MCF 10A (cell line): ENCODE results near the gene PAK3. TPM values are rescaled to one million over a fixed set of nuclear protein-coding genes. Genes with fewer than 3 reads are reported as not detected.

Experiments used
- BruUV-seq: library from RNA; stranded (reverse); fragments of 400-500 nt; replicated peaks from 2 replicates; lab custom pipeline; 2021; lab: Mats Ljungman, UMichigan
- CTCF ChIA-PET: fragments of 300-600 bp; sonication (Branson Sonifier 250); formaldehyde crosslinking; extraction: SDS; loops from one replicate; lab custom pipeline; 2021; ENCODE audit warnings: antibody characterized with exemption, inconsistent platforms; lab: Yijun Ruan, JAX
- POLR2A ChIA-PET: fragments of 300-600, 350-650 bp; sonication (Branson Sonifier 250); formaldehyde crosslinking; extraction: SDS; loops from one replicate; lab custom pipeline; 2020; ENCODE audit warnings: antibody characterized with exemption, inconsistent platforms; lab: Yijun Ruan, JAX
- DNase-seq: peaks from one replicate; pipeline ENCODE4 v3.0.0-alpha.2; 2018; ENCODE audit not compliant: unreplicated experiment
- H3K27ac Mint-ChIP-seq: one replicate; pipeline ENCODE4 v1.8.0; 2022; ENCODE audit warnings: mild to moderate bottlenecking, low read depth, mixed read lengths; ENCODE audit not compliant: unreplicated experiment
- H3K27me3 Mint-ChIP-seq: one replicate; pipeline ENCODE4 v1.8.0; 2022; ENCODE audit warnings: mixed read lengths; ENCODE audit not compliant: insufficient read depth, unreplicated experiment
- H3K36me3 Mint-ChIP-seq: one replicate; pipeline ENCODE4 v1.8.0; 2022; ENCODE audit warnings: mild to moderate bottlenecking, moderate library complexity, mixed read lengths; ENCODE audit not compliant: insufficient read depth, unreplicated experiment
- H3K4me1 Mint-ChIP-seq: one replicate; pipeline ENCODE4 v1.8.0; 2022; ENCODE audit warnings: mixed read lengths; ENCODE audit not compliant: insufficient read depth, unreplicated experiment
- H3K4me3 Mint-ChIP-seq: one replicate; pipeline ENCODE4 v1.8.0; 2022; ENCODE audit warnings: mild to moderate bottlenecking, moderate library complexity, mixed read lengths; ENCODE audit not compliant: unreplicated experiment
- H3K9me3 Mint-ChIP-seq: one replicate; pipeline ENCODE4 v1.8.0; 2022; ENCODE audit warnings: mixed read lengths; ENCODE audit not compliant: unreplicated experiment
- CTCF ChIP-seq: fragments of 200-600 bp; IDR thresholded peaks from one replicate; pipeline ENCODE4 v1.8.0; 2022; ENCODE audit warnings: antibody characterized with exemption, mild to moderate bottlenecking; ENCODE audit not compliant: unreplicated experiment
- intact Hi-C: fragments of 100-400 bp; cut with micrococcal nuclease; formaldehyde crosslinking; loops from 2 replicates; pipeline ENCODE4 v1.14.1; 2022
- total RNA-seq: library from RNA; stranded (reverse); gene quantifications from 2 replicates; pipeline ENCODE4 v1.2.3, GENCODE V29; 2022

Gene PAK3
- total RNA-seq, 1 experiment from 2014 or later = 8.5 TPM

- no TSS peak for BruUV-seq
- TF ChIP-seq CTCF = no peak
- POLR2A ChIA-PET = no interaction called here
- Mint-ChIP-seq H3K4me3 (no peak overlapping the region), H3K9me3 (no peaks in the 10 kb centered on the region), H3K27me3 (peaks cover 79% of the 10 kb centered on the region), H3K36me3 (peaks cover 25% of the 10 kb centered on the region), H3K4me1 (no peaks in the 10 kb centered on the region), H3K27ac (no peak overlapping the region)
- intact Hi-C loops = no loop called here
- CTCF ChIA-PET = interaction anchor here (0.7 kb wide), 1 partner anchor 89 kb away, joined by 3 read pairs; no protein-coding TSS in a partner anchor
- no peak for DNase-seq
These were observed 28.4 kb downstream of the PAK3 start for GRCh38 chrX:111124418-111124817.

GRCh38 chrX:111127038-111127437 lies 31.0 kb downstream of the PAK3 start:
- peaks cover 61% of the 10 kb centered on the region for H3K27me3 Mint-ChIP-seq
- no TSS peak for BruUV-seq
- H3K9me3 Mint-ChIP-seq = no peaks in the 10 kb centered on the region
- no peak for DNase-seq
- intact Hi-C loops = no loop called here
- no peaks in the 10 kb centered on the region for H3K4me1 Mint-ChIP-seq
- TF ChIP-seq CTCF = no peak
- CTCF ChIA-PET = no interaction called here
- peaks cover 19% of the 10 kb centered on the region for H3K36me3 Mint-ChIP-seq
- POLR2A ChIA-PET = interaction anchor here (0.7 kb wide), 1 partner anchor 13 kb away, joined by 3 read pairs; no protein-coding TSS in a partner anchor
- no peak overlapping the region for H3K27ac Mint-ChIP-seq
- no peak overlapping the region for H3K4me3 Mint-ChIP-seq

- Mint-ChIP-seq H3K4me1 (peaks cover 6% of the 10 kb centered on the region), H3K4me3 (no peak overlapping the region), H3K27me3 (peaks cover 50% of the 10 kb centered on the region), H3K36me3 (peaks cover 5% of the 10 kb centered on the region), H3K27ac (no peak overlapping the region), H3K9me3 (no peaks in the 10 kb centered on the region)
- no peak for TF ChIP-seq CTCF
- ChIA-PET POLR2A (no interaction called here), CTCF (no interaction called here)
- no TSS peak for BruUV-seq
- DNase-seq = peak; percentile 1
- intact Hi-C loops = no loop called here
These were observed 33.9 kb downstream of the PAK3 start for GRCh38 chrX:111129921-111130320.

- H3K27ac Mint-ChIP-seq = no peak overlapping the region
- intact Hi-C loops = no loop called here
- no TSS peak for BruUV-seq
- ChIA-PET POLR2A (interaction anchor here (0.7 kb wide), 1 partner anchor 1204 kb away, joined by 3 read pairs; no protein-coding TSS in a partner anchor), CTCF (no interaction called here)
- peaks cover 41% of the 10 kb centered on the region for H3K27me3 Mint-ChIP-seq
- H3K9me3 Mint-ChIP-seq = no peaks in the 10 kb centered on the region
- no peaks in the 10 kb centered on the region for H3K36me3 Mint-ChIP-seq
- peaks cover 6% of the 10 kb centered on the region for H3K4me1 Mint-ChIP-seq
- DNase-seq = no peak
- no peak overlapping the region for H3K4me3 Mint-ChIP-seq
- no peak for TF ChIP-seq CTCF
These were observed 35.6 kb downstream of the PAK3 start for GRCh38 chrX:111131572-111131971.
